NOMO-1 (cell line): ENCODE measurements around the gene TAOK3.
A peak's percentile ranks its signal among the peaks of the same experiment; 100 is the strongest.
"Not testable (repeated sequence)": the region's sequence is repeated elsewhere in the genome, so short reads cannot be mapped to it uniquely, and the experiment has no call there.

ENCODE experiments used
- DNase-seq, 2 experiments: peaks; one replicate each; lab custom pipeline; 2025; ENCODE audit not compliant: unreplicated experiment in 2 of 2; lab: John Stamatoyannopoulos, UW

The TAOK3 gene

DNA sequence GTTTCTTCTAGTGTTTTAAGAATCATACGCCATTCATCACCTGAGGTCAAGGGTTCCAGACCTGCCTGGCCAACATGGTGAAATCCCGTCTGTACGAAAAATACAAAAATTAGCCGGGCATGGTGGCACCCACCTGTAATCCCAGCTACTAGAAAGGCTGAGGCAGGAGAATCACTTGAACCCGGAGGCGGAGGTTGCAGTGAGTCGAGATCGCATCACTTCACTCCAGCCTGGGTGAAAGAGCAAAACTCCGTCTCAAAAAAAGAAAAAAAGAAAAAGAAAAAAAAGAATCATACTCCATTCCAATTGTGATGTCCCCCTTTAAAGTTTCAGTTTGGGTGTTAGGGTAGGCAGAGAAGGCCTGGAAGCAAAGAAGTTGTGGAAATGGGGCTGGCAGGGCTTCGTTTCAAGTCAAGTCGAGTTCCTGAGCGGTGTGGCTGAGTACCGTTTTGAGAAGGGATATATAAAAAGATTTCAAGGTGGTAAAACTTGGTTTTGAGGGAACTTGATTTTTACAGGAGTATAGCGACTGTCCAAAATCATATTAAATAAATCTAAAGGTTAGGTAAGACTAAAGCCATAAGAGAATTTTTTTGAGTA, 1.5 kb upstream of the TAOK3 start:
- no peak for DNase-seq

DNA sequence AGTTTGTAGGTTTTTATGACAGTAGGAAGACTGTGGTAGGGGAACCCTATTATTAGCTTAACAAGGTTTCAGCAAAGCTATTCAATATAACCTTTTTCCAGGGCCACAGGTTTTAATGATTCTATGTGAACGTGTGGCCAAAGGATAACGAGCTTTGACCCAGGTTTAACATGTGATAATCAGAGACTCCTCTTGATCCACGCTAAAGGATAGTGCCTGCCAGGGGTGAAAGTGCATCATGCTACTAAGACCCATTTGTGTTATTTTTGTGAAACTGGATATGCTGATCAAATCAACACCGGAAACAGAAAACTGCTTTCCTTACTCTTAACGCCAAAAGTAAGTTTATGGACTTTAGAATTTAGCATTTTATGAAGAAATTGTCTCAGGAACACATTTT, 909 bp upstream of the TAOK3 start:
- DNase-seq: no peak

GRCh38 chr12:118371321-118372282, 1.1 kb downstream of the TAOK3 start:
- peak; percentile 11 to 25 for DNase-seq

- no peak for DNase-seq
Observed at GRCh38 chr12:118370601-118371000, 2.1 kb downstream of the TAOK3 start.

- DNase-seq: peak; percentile 17 to 41
Observed at GRCh38 chr12:118368821-118369220, 3.9 kb downstream of the TAOK3 start.

- DNase-seq: peak; percentile 44 to 82
Observed at GRCh38 chr12:118361889-118362288, 10.8 kb downstream of the TAOK3 start.

GRCh38 chr12:118361092-118361404, 11.7 kb downstream of the TAOK3 start:
- no peak for DNase-seq

DNA sequence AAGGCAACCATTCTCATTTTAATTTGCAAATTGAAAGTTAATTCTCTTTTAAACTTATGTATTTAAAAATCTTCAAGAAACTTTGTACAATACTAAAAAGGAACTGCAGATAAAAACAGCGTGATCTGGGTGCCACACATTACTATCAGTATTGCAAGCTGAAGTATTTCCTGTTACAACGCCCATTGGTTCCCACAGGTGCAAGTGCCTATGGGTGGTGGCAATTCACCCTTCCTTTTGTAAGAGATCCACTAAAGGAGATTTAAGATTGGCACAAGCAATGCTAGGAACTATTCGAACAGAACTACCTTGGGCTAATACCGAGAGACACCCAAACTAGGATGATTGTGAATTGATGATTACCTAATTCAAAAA, 13.2 kb downstream of the TAOK3 start:
- DNase-seq: no peak

- DNase-seq: peak; percentile 57 to 75
Observed at GRCh38 chr12:118358612-118359540, 13.8 kb downstream of the TAOK3 start.

GRCh38 chr12:118358008-118358359, 14.7 kb downstream of the TAOK3 start:
- no peak for DNase-seq

DNA sequence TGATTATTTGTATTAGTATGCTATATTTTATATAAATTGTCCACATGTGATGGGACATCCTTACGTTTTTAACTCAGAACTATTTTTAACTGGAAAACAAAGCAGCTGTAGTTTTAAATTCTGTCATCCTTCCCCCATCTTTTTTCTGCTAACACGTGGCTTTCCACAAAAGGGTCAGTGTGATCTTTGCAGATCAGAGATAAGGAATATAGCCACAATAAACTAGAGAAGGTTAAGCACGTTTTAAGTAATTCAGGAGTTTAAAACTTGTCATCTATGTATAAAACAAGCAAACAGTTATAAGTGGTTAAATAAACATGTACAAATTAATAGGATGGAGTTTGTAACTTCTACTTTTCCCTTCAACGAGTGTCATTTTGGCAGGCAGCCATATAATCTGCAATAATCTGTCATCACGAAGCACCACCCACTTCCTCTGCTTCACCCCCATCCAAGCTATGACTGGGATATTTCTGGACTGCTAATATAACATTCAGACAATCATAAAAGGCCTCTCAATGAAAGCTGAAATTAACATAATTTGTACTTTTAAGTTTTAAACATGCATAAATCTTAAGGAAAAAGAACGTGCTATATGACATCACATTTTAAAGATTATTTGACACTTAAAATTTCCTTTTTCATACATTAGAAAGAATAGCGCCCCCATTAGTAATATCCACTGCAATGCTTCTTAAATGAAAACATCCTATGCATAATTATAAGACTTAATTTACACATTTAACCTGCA, 15.3 kb downstream of the TAOK3 start:
- DNase-seq: peak; percentile 70 to 92

DNA sequence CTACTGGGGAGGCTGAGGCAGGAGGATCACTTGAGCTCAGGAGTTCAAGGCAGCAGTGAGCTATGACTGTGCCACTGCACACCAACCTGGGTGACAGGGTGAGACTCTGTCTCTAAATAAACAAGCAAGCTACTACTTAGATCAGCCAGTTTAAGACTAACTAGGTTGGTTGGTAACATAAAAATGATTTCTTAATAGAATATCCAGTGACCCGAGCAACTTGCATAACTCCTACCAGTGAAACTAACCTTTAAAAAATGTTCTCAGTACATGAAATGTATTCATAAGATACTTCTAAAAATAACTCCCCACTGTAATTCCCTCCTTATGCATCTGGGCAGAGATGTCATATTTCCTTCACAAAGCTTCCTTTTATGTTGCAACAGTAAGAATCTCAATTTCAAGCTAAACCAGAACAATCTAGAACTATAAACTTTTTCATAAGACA, 15.9 kb downstream of the TAOK3 start:
- peak; percentile 44 to 75 for DNase-seq

DNA sequence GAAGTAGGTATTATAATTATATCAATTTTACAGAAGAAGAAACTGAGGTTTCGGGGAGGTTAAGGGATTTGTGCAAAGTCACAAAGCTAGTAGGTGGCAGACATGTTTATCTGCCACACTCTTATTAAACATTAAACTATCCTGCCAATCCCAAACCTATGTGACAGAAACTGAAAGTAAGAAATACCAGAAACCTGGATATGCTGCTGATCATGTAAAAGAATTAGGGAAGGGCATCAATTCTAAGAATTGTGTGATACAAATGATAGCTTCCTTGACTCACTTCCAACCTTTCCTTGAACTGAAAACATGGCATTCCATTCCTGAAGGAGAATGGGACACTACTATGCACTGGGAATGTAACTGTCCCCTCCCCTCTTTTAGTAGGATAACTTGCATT, 16.9 kb downstream of the TAOK3 start:
- no peak for DNase-seq

GRCh38 chr12:118354903-118355302, 17.8 kb downstream of the TAOK3 start:
- no peak for DNase-seq

- DNase-seq: not testable (repeated sequence)
Observed at GRCh38 chr12:118354503-118354902, 18.2 kb downstream of the TAOK3 start.

- no peak for DNase-seq
Observed at GRCh38 chr12:118353721-118354120, 19.0 kb downstream of the TAOK3 start.

GRCh38 chr12:118350908-118351559, 21.7 kb downstream of the TAOK3 start:
- DNase-seq: no peak

GRCh38 chr12:118347916-118348315, 24.8 kb downstream of the TAOK3 start:
- no peak for DNase-seq

- no peak for DNase-seq
Observed at GRCh38 chr12:118346895-118347294, 25.8 kb downstream of the TAOK3 start.

DNA sequence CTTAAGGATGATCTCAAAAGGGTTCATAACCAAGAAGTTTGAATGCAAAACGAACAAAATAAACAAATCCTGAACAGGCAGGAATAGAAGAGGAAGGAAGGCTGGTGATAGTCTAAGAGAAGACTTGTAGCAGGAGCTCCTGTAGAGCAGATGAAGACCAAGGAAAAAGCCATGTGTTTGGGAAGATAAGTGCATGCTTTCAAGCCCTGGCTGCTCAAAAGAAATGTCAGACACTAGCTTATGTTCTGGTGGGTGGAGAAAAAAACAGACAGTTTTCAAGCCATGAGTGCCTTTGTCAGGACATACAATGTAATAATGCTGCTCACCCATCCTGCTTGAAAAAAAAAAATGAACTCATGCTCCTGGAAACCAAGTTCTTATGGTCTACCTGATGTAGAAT, 27.4 kb downstream of the TAOK3 start:
- no peak for DNase-seq
